ENCODE results near the gene ARHGAP21.
"Not testable (repeated sequence)": the region's sequence is repeated elsewhere in the genome, so short reads cannot be mapped to it uniquely, and the experiment has no call there.

- TF ChIP-seq CTCF (conservative IDR thresholded peaks at IDR 0.05 in 1 of 2, IDR thresholded peaks at IDR 0.05 in 1 of 2; ENCODE audit: extremely low read depth in 1 of 2, insufficient read depth in 1 of 2, low read depth in 1 of 2, low read length in 2 of 2); EZH2 (IDR thresholded peaks at IDR 0.05; ENCODE audit: borderline replicate concordance, low read length): not testable (repeated sequence)
Observed at GRCh38 chr10:24658319-24658718, 65.4 kb downstream of the ARHGAP21 start.

All from mammary epithelial cell (primary cell).